ENCODE measurements around the gene RFX4.

DNA sequence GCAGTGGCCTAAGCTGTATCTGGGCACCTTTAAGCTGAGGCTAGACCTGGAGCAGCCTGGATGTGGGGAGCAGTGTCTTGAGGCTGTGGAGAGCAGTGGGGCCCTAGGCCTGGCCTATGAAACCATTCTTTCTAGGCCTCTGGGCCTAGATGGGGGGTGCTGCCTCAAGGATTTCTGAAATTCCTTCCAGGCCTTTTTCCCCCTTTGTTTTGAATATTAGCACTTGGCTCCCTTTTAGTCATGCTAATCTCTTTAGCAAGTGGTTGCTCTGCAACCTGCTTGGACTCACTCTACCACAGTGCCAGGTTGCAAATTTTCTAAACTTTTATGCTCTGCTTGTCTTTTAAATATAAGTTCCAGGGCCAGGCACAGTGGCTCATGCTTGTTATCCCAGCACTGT, 41.6 kb upstream of the RFX4 start:
- TF ChIP-seq, protein P1, sequence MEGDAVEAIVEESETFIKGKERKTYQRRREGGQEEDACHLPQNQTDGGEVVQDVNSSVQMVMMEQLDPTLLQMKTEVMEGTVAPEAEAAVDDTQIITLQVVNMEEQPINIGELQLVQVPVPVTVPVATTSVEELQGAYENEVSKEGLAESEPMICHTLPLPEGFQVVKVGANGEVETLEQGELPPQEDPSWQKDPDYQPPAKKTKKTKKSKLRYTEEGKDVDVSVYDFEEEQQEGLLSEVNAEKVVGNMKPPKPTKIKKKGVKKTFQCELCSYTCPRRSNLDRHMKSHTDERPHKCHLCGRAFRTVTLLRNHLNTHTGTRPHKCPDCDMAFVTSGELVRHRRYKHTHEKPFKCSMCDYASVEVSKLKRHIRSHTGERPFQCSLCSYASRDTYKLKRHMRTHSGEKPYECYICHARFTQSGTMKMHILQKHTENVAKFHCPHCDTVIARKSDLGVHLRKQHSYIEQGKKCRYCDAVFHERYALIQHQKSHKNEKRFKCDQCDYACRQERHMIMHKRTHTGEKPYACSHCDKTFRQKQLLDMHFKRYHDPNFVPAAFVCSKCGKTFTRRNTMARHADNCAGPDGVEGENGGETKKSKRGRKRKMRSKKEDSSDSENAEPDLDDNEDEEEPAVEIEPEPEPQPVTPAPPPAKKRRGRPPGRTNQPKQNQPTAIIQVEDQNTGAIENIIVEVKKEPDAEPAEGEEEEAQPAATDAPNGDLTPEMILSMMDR (IDR thresholded peaks at IDR 0.05): no peak
- no peak for TF ChIP-seq POLR2A (IDR thresholded peaks at IDR 0.05)

Measured in lower leg skin (tissue), 3 donors.